Kidney (tissue), 14 donors: ENCODE measurements around the gene HMG20B. TPM values are rescaled to one million over a fixed set of nuclear protein-coding genes. Genes with fewer than 3 reads are reported as not detected.

ENCODE experiments used
- DNase-seq, 5 donors: peaks; one replicate each; pipeline ENCODE4 v3.0.0-alpha.2; 2013 to 2020
- FAIRE-seq: peaks from 2 replicates; lab custom pipeline; 2012; peaks lifted over from hg19 to GRCh38; lab: Jason Lieb, UNC
- H3K27ac ChIP-seq, 2 donors: one replicate each; pipeline ENCODE4 v1.7.0; 2013; ENCODE audit warnings: low read depth in 2 of 2, low read length in 2 of 2, inconsistent platforms in 1 of 2
- H3K27me3 ChIP-seq: one replicate; pipeline ENCODE4 v1.7.1; 2013; ENCODE audit warnings: low read length, inconsistent platforms; ENCODE audit not compliant: control insufficient read depth, insufficient read depth
- H3K36me3 ChIP-seq, 3 donors: one replicate each; pipeline versions ENCODE4 v1.7.0 to v1.7.1; 2013; ENCODE audit warnings: low read length in 3 of 3, control low read depth in 1 of 3, inconsistent platforms in 1 of 3; ENCODE audit not compliant: insufficient read depth in 3 of 3, control insufficient read depth in 2 of 3
- H3K4me1 ChIP-seq, 3 donors: one replicate each; pipeline versions ENCODE4 v1.7.0 to v1.7.1; 2013; ENCODE audit warnings: low read length in 3 of 3, inconsistent platforms in 1 of 3, low read depth in 1 of 3; ENCODE audit not compliant: control insufficient read depth in 2 of 3, insufficient read depth in 2 of 3
- H3K4me3 ChIP-seq, 3 donors: one replicate each; pipeline versions ENCODE4 v1.7.0 to v1.8.1; 2013; ENCODE audit warnings: low read length in 3 of 3, control low read depth in 1 of 3, inconsistent platforms in 1 of 3
- H3K9ac ChIP-seq, 3 donors: one replicate each; pipeline versions ENCODE4 v1.7.0 to v1.7.1; 2013; ENCODE audit warnings: low read length in 3 of 3, control low read depth in 1 of 3, inconsistent platforms in 1 of 3
- H3K9me3 ChIP-seq, 3 donors: one replicate each; pipeline versions ENCODE4 v1.7.0 to v1.7.1; 2013; ENCODE audit warnings: low read length in 3 of 3, control low read depth in 1 of 3, inconsistent platforms in 1 of 3; ENCODE audit not compliant: control insufficient read depth in 2 of 3, insufficient read depth in 1 of 3
- intact Hi-C: fragments of 100-400 bp; cut with DNase I; formaldehyde crosslinking; loops from one replicate; pipeline ENCODE4 v1.11.1; 2022
- polyA plus RNA-seq: library from polyadenylated mRNA; stranded (reverse); fragments of 350-450 nt; fragmentation: Illumina TruSeq; extraction: RNeasy Lipid Tissue Mini Kit (QIAGEN cat#74804); gene quantifications from one replicate; pipeline ENCODE4 v1.2.3, GENCODE V29; 2014; ENCODE audit warnings: low read depth, low replicate concordance; ENCODE audit not compliant: insufficient read depth
- total RNA-seq: library from RNA; stranded (reverse); fragmentation: NEBNext Ultra II Directional; extraction: Animal tissue kit (Norgen Biotek cat#: 25700); gene quantifications from one replicate; pipeline ENCODE4 v1.2.1, GENCODE V29; 2021
- TF ChIP-seq, protein P1 (sequence below): IDR thresholded peaks from 3 replicates; pipeline ENCODE4 v1.5.1; 2012; ENCODE audit warnings: mild to moderate bottlenecking, moderate library complexity, borderline replicate concordance; ENCODE audit not compliant: insufficient read depth; ENCODE audit errors: extremely low read depth
- donor health status: control.
- donor health status: control.
- donor health status: control.
- donor health status: control.
- donor health status: control.
- donor health status: DM: yes; HTN: yes; CAD: no.
- donor health status: Normal renal cell carcinoma (clear cell type).

The HMG20B gene
- total and polyA plus RNA-seq, 2 donors from 2014 or later: 69.7 to 82.6 TPM

DNA sequence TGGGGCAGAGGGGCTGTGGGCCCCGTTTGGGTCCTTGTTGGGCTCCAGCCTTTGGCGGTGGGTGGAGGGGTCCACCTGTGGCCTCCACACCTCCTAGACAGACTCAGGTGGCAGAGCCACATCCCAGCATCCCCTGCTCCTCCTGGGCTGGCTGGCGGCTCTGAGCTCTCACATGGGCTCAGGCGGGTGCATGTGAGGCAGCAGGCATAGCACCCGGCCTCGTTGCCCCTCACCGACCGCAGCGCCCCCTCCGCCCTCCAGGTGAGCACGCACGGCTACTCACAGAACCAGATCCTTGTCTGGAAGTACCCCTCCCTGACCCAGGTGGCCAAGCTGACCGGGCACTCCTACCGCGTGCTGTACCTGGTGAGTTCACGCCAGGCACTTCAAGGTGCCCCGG, 39.7 kb upstream of the HMG20B start:
- DNase-seq: no peak
- intact Hi-C loops: no loop called here
- Histone ChIP-seq H3K27ac (no peak overlapping the region), H3K9ac (no peak overlapping the region), H3K4me3 (no peak overlapping the region), H3K36me3 (peaks cover 0 to 13% (median 10%) of the 10 kb centered on the region in 3 donors), H3K4me1 (no peaks in the 10 kb centered on the region), H3K27me3 (no peaks in the 10 kb centered on the region), H3K9me3 (no peaks in the 10 kb centered on the region)
- TF ChIP-seq, protein P1, sequence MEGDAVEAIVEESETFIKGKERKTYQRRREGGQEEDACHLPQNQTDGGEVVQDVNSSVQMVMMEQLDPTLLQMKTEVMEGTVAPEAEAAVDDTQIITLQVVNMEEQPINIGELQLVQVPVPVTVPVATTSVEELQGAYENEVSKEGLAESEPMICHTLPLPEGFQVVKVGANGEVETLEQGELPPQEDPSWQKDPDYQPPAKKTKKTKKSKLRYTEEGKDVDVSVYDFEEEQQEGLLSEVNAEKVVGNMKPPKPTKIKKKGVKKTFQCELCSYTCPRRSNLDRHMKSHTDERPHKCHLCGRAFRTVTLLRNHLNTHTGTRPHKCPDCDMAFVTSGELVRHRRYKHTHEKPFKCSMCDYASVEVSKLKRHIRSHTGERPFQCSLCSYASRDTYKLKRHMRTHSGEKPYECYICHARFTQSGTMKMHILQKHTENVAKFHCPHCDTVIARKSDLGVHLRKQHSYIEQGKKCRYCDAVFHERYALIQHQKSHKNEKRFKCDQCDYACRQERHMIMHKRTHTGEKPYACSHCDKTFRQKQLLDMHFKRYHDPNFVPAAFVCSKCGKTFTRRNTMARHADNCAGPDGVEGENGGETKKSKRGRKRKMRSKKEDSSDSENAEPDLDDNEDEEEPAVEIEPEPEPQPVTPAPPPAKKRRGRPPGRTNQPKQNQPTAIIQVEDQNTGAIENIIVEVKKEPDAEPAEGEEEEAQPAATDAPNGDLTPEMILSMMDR: no peak
- FAIRE-seq: no peak

DNA sequence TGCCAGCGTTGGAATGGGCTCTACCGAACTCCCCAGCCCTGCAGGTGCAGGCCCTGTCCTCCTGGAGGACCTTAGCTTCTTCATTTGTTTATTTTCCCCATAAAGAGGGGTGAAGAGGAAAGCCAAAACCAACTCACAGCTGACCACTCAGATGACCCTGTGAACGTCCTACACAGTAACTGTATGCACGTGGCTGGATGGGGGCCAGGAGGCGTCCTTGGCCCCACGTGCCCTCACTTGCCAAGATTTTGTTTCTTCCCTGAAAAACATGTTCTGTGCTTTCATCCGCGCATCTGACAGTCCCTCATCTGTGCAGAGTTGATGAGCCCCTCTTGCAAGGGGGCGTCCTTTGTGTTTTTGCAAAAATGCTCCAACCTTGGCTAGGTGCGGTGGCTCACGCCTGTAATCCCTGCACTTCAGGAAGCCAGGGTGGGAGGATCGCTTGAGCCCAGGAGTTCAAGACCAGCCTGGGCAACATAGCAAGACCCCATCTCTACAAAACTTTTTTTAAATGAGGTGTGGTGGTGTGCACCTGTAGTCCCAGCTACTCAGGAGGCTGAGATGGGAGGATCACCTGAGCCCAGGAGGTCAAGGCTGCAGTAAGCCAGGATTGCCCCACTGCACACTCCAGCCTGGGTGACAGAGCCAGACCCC, 39.1 kb upstream of the HMG20B start:
- no peak overlapping the region for H3K9ac ChIP-seq
- no peaks in the 10 kb centered on the region for H3K4me1 ChIP-seq
- TF ChIP-seq, protein P1: no peak
- intact Hi-C loops: no loop called here
- no peaks in the 10 kb centered on the region for H3K27me3 ChIP-seq
- H3K9me3 ChIP-seq: no peaks in the 10 kb centered on the region
- no peak for DNase-seq
- H3K4me3 ChIP-seq: no peak overlapping the region
- H3K27ac ChIP-seq: no peak overlapping the region
- FAIRE-seq: no peak
- H3K36me3 ChIP-seq: peaks cover 0 to 13% (median 10%) of the 10 kb centered on the region in 3 donors

DNA sequence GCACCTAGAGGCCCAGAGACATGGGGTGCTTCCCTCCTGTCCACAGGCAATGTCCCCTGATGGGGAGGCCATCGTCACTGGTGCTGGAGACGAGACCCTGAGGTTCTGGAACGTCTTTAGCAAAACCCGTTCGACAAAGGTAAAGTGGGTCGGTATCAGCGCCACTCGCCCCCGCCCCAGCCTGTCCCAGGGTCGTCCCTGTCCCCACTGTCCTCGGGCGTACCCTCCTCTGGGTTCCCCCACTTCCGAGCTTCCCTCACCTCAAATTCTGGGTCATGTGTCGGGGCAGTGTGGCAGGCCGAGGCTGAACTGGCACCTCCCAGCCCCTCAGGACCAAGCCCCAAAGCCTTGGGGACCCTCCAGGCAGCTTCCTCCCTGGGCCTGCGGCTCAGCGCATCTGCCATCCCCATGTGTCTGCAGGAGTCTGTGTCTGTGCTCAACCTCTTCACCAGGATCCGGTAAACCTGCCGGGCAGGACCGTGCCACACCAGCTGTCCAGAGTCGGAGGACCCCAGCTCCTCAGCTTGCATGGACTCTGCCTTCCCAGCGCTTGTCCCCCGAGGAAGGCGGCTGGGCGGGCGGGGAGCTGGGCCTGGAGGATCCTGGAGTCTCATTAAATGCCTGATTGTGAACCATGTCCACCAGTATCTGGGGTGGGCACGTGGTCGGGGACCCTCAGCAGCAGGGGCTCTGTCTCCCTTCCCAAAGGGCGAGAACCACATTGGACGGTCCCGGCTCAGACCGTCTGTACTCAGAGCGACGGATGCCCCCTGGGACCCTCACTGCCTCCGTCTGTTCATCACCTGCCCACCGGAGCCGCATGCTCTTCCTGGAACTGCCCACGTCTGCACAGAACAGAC, 38.1 kb upstream of the HMG20B start:
- Histone ChIP-seq H3K27ac (no peak overlapping the region), H3K36me3 (peaks cover 0 to 13% (median 10%) of the 10 kb centered on the region in 3 donors), H3K9ac (no peak overlapping the region), H3K9me3 (no peaks in the 10 kb centered on the region), H3K4me3 (no peak overlapping the region), H3K27me3 (no peaks in the 10 kb centered on the region), H3K4me1 (no peaks in the 10 kb centered on the region)
- FAIRE-seq (no peak), DNase-seq (peak in 1 of 5 donors; percentile 71)
- intact Hi-C loops: no loop called here
- TF ChIP-seq, protein P1: no peak
